BJ (cell line): Measurements from ENCODE around the gene UBAP2. TPM values are rescaled to one million over a fixed set of nuclear protein-coding genes. Genes with fewer than 3 reads are reported as not detected.
A peak's percentile ranks its signal among the peaks of the same experiment; 100 is the strongest.

Experiments
- CTCF ChIA-PET: fragments of 350-600 bp; formaldehyde crosslinking; extraction: SDS; loops from one replicate; lab custom pipeline; 2021; ENCODE audit warnings: antibody characterized with exemption, inconsistent platforms; lab: Yijun Ruan, JAX
- POLR2A ChIA-PET: fragments of 300-600 bp; sonication (Branson Sonifier 250); formaldehyde crosslinking; extraction: SDS; loops from one replicate; lab custom pipeline; 2021; ENCODE audit warnings: antibody characterized with exemption; lab: Charles Lee
- DNase-seq: peaks from one replicate; pipeline ENCODE4 v3.0.0-alpha.2; 2011; ENCODE audit warnings: low read depth
- H3K27me3 ChIP-seq: 2 replicates; pipeline ENCODE4 v1.6.0; 2011; ENCODE audit warnings: low read length; ENCODE audit not compliant: control insufficient read depth, insufficient read depth
- H3K36me3 ChIP-seq: 2 replicates; pipeline ENCODE4 v1.5.1; 2011; ENCODE audit warnings: low read length; ENCODE audit not compliant: control insufficient read depth, insufficient read depth
- H3K4me3 ChIP-seq: 2 replicates; pipeline ENCODE4 v1.5.1; 2011; ENCODE audit warnings: low read depth, mild to moderate bottlenecking, control low read depth, low read length
- polyA plus RNA-seq: library from polyadenylated mRNA; depleted of rRNA; stranded (reverse); fragments of >200 nt; gene quantifications from 2 replicates; pipeline ENCODE4 v1.2.3, GENCODE V29; 2011
- TF ChIP-seq, protein P1 (sequence below): IDR thresholded peaks from 2 replicates; pipeline ENCODE4 v1.5.1; 2011; ENCODE audit warnings: low read depth, mild to moderate bottlenecking, control low read depth, inconsistent platforms, low read length, moderate library complexity; ENCODE audit not compliant: insufficient read depth

Gene UBAP2
- polyA plus RNA-seq, 1 experiment: 18.9 TPM

GRCh38 chr9:33923998-33924701, 124.5 kb downstream of the UBAP2 start:
- ChIA-PET CTCF (interaction anchor here (0.6 to 5.0 kb wide), 11 partner anchors 11 to 413 kb away, joined by 3 to 36 read pairs (median 3); no protein-coding TSS in a partner anchor), POLR2A (interaction anchor here (0.6 kb wide), 1 partner anchor 10 kb away, joined by 4 read pairs; no protein-coding TSS in a partner anchor)
- no peak overlapping the region for H3K4me3 ChIP-seq
- peaks cover 51% of the 10 kb centered on the region for H3K36me3 ChIP-seq
- no peaks in the 10 kb centered on the region for H3K27me3 ChIP-seq
- DNase-seq: no peak
- TF ChIP-seq, protein P1, sequence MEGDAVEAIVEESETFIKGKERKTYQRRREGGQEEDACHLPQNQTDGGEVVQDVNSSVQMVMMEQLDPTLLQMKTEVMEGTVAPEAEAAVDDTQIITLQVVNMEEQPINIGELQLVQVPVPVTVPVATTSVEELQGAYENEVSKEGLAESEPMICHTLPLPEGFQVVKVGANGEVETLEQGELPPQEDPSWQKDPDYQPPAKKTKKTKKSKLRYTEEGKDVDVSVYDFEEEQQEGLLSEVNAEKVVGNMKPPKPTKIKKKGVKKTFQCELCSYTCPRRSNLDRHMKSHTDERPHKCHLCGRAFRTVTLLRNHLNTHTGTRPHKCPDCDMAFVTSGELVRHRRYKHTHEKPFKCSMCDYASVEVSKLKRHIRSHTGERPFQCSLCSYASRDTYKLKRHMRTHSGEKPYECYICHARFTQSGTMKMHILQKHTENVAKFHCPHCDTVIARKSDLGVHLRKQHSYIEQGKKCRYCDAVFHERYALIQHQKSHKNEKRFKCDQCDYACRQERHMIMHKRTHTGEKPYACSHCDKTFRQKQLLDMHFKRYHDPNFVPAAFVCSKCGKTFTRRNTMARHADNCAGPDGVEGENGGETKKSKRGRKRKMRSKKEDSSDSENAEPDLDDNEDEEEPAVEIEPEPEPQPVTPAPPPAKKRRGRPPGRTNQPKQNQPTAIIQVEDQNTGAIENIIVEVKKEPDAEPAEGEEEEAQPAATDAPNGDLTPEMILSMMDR: no peak

- no peak for DNase-seq
- TF ChIP-seq, protein P1: no peak
- Histone ChIP-seq H3K27me3 (no peaks in the 10 kb centered on the region), H3K4me3 (no peak overlapping the region), H3K36me3 (peaks cover 56% of the 10 kb centered on the region)
- ChIA-PET POLR2A (no interaction called here), CTCF (interaction anchor here (0.8 to 5.0 kb wide), 4 partner anchors 12 to 151 kb away, joined by 3 to 36 read pairs (median 15); no protein-coding TSS in a partner anchor)
Measured at GRCh38 chr9:33923079-33923478, 125.6 kb downstream of the UBAP2 start.

DNA sequence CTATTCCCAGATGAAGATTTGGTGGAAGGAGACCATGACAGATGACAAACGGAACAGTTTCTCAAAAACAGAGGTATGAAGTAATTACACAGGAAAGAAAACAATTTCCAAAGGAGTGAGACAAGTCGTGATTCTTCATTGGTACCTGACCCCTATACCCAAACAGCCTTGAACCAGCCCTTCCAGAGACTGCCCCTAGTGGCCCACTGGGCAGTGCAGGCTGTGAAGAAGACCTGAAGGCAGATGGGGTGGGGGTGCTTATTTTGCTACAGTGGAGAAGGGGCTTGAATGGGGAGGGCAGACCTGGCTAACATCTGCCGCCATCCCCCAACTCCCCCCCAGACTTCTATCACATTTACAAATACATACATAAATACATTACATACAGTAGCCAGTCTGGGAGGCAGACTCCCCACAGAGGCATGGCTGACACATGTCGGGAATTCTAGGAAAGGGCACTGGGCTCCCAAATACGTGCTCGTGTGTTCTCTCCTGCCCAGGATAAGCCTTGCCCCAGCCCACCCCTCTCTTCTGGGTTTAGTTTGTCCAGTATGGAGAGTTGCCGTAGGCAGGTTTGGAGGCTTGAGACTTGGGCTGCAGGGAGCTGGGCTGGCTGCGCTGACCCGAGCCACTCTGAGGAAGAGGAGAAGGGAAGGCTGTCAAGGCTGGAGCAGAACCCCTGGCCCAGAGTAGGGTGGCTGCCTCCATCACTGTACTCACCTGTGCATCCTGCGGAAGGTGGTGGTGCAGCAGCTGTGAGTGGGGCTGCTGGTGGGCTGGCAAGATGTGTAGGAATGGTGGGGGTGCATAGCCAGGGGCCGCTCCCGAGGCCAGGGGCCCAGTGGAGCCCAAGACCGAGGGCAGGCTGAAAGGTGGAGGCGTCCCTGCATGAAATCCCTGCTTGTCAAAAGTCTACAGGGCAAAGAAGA, 126.5 kb downstream of the UBAP2 start:
- ChIA-PET CTCF (interaction anchor here (0.7 to 5.0 kb wide), 5 partner anchors 9 to 329 kb away, joined by 4 to 36 read pairs (median 4); no protein-coding TSS in a partner anchor), POLR2A (no interaction called here)
- Histone ChIP-seq H3K27me3 (no peaks in the 10 kb centered on the region), H3K4me3 (no peak overlapping the region), H3K36me3 (peaks cover 50% of the 10 kb centered on the region)
- DNase-seq: no peak
- TF ChIP-seq, protein P1: peak; percentile 81

- Histone ChIP-seq H3K36me3 (peaks cover 37% of the 10 kb centered on the region), H3K4me3 (no peak overlapping the region), H3K27me3 (no peaks in the 10 kb centered on the region)
- ChIA-PET CTCF (interaction anchor here (1.0 kb wide), 1 partner anchor 32 kb away, joined by 3 read pairs; no protein-coding TSS in a partner anchor), POLR2A (no interaction called here)
- DNase-seq: no peak
- TF ChIP-seq, protein P1: no peak
Measured at GRCh38 chr9:33919276-33919897, 129.3 kb downstream of the UBAP2 start.
